ENCODE measurements around the gene LSM10. TPM values are rescaled to one million over a fixed set of nuclear protein-coding genes. Genes with fewer than 3 reads are reported as not detected.

Gene LSM10
- total and polyA plus RNA-seq, 9 of the 15 experiments (the other 6 are each of a cell fraction or from before 2014, with no cell fraction given) = 13.2 to 146 (median 68.9) TPM

GRCh38 chr1:36369061-36369861 is 28.4 kb downstream of the LSM10 start (continued):
- TF ChIP-seq ZBTB40 (IDR thresholded peaks at IDR 0.05) (no peak), ZBTB40 (CRISPR knock-in tag; IDR thresholded peaks at IDR 0.05) (no peak), RBM34 (IDR thresholded peaks at IDR 0.05; ENCODE audit: borderline replicate concordance, insufficient read depth, low read length) (no peak), BRCA1 (IDR thresholded peaks at IDR 0.05) (no peak), BRCA1 (CRISPR knock-in tag; IDR thresholded peaks at IDR 0.05) (no peak), REST (IDR thresholded peaks at IDR 0.05; ENCODE audit: borderline replicate concordance) (peak; percentile 76), REST (CRISPR knock-in tag; IDR thresholded peaks at IDR 0.05; ENCODE audit: low read depth) (no peak)

Data from K562 (cell line).